HG03064 (cell line): ENCODE results near the gene CERS6.
A peak's percentile ranks its signal among the peaks of the same experiment; 100 is the strongest.
"Not testable (repeated sequence)": the region's sequence is repeated elsewhere in the genome, so short reads cannot be mapped to it uniquely, and the experiment has no call there.

ENCODE experiments used
- ATAC-seq: cut with Tn5 transposase; IDR thresholded peaks from one replicate; pipeline ENCODE4 v1.9.1; 2021; ENCODE audit warnings: low read depth; ENCODE audit not compliant: unreplicated experiment

Gene CERS6

GRCh38 chr2:168494190-168494711 is 38.2 kb downstream of the CERS6 start:
- ATAC-seq, result no peak

- ATAC-seq, result peak; percentile 88
Measured at GRCh38 chr2:168495524-168495923, 39.5 kb downstream of the CERS6 start.

DNA sequence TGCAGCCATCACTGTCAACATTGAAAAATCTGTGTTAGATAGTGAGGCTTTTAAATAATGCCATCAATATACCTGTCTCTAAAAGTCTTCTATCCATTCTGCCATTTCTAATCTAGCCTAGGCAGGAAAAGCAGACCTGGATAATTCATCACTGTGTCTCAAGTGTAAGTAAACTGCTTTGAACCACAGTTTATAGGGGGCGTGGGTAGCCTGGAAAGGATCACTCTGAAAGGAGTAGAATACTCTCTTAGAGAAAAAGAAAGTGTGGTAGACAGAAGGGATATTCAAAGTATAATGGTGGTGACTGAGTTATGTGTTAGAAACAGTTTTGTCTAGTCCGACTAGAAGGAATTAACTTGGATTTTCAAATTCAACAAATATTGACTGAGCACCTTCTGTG is 40.8 kb downstream of the CERS6 start:
- no peak for ATAC-seq

DNA sequence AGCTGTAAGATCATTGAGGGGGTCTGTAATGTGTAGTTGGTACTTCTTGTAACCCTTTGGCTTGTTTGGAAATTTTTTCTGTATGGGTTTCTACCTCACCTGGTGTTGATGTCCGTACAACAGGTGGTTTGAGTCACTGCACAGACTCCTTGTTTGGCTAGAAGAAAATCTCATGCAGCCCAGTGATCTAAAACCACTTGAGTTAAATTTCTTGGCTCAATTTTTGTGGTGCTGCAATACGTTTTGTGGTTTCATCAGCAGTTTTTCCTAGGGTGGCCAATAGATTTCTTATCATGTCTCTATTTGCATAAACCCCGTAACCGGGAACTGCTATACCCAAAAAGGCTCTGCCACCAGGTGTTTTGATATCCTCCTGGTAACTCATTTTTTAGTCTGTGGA is 43.4 kb downstream of the CERS6 start:
- ATAC-seq, result no peak

DNA sequence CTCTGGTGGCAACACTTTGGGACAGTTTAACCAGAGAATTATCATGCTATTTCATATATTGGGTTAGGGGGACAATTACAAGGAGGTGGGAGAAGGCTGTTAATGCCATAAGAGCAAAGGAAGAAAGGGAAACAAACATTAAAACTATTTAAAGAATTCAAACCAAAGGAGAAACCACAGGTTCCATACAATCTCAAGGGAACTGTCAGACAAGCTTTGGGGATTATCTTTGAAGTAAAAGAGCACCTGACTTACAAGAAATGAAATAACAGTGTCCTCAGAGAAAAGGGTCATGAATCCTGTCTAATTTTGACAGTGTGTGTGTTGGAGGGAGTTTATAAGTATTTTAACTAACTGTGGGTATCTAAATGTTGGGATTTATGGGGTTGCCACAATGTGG is 44.4 kb downstream of the CERS6 start:
- no peak for ATAC-seq

- ATAC-seq, result no peak
Measured at GRCh38 chr2:168501466-168502065, 45.5 kb downstream of the CERS6 start.

DNA sequence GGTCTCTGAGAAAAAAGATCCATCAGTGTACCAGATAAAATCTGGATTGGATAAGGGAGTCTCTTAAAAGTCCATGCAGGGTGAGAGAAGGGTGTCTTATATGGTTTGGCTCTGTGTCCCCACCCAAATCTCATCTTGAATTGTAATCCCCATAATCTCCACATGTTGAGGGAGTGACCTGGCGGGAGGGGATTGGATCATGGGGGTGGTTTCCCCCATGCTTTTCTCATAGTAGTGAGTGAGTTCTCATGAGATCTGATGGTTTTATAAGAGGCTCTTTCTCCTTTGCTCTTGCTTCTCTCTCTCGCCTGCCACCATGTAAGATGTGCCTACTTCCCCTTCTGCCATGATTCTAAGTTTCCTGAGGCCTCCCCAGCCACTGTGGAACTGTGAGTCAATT is 46.8 kb downstream of the CERS6 start:
- ATAC-seq, result not testable (repeated sequence)

DNA sequence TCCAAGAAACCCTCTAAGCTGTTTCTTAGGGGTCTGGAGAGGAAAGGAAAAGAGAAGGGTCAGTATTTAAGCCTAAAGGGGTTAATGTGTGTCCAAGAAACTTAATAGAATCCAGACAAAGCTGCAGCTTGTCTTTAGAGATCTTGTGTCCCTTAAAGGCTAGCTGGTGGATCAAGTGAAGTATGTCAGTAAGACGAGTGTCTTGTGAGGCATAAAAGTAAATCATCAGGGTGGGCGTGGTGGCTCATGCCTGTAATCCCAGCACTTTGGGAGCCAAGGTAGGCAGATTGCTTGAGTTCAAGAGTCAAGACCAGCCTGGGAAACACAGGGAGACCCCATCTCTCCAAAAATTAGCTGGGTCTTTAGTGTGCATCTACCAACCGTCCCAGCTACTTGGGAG is 47.8 kb downstream of the CERS6 start:
- ATAC-seq, result no peak

- ATAC-seq, result no peak
Measured at GRCh38 chr2:168504323-168504722, 48.3 kb downstream of the CERS6 start.

GRCh38 chr2:168510125-168510756 is 54.2 kb downstream of the CERS6 start:
- no peak for ATAC-seq

DNA sequence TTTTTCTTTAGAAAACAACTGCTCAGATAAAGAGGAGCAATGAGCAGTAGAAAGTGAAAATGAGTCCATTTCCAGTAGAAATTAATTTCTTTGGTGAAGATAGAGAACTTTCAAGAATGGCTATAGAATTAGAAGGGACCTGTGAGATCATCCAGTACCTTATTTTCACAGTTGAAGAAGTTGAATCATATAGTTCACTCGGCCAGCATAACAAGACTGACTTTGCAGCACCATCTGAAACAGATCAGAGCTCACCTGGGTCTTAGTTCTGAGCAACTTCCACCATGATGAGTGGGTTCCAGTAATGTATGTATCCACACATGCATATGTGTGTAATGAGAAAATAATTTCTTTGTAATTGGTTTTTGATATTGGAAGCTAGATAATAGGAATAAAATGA is 58.6 kb downstream of the CERS6 start:
- ATAC-seq, result no peak

DNA sequence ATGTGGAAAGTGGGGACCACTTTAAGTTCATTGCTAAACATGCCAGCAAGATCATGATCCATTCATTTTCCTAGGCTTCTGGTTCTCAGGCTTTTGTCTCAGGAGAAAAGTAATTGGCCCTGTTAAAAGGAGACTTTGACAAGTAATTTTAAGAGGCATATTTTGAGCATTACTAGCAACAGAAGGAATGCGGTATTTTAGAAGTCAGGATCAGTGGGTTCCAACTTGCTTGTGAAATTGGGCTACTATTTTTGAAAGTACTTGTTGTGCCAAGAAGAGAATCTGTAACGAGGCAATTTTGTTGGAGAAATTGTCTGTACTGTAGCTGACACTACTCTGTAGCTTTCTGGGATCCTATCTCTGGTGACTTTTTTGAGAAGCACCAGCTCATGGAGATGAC is 59.4 kb downstream of the CERS6 start:
- ATAC-seq, result no peak

GRCh38 chr2:168517816-168518215 is 61.7 kb downstream of the CERS6 start:
- no peak for ATAC-seq

DNA sequence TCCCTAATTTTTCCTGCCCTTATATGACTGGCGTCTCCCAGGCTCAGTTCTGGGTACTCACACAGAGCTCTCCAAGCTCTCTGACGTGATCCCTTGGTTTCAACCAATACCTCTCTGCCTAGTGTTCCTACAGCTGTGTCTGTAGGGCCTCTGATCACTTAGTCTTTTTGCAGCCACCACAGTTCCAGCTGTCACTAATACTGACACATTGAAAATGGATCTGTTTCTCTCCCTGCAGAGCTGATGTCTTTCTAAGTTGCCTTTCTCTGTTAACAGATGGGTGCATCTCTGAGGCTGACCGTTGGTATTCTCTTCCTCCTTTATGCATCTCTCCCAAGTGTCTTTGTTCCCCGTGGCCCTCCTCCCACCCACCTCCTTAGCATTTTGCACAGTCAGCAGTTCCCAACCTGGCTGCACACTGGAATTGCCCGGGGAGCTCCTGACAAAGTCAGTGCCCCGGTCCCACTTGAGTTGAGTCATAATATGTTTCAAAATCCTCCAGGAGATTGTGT is 62.5 kb downstream of the CERS6 start:
- peak; percentile 42 for ATAC-seq

DNA sequence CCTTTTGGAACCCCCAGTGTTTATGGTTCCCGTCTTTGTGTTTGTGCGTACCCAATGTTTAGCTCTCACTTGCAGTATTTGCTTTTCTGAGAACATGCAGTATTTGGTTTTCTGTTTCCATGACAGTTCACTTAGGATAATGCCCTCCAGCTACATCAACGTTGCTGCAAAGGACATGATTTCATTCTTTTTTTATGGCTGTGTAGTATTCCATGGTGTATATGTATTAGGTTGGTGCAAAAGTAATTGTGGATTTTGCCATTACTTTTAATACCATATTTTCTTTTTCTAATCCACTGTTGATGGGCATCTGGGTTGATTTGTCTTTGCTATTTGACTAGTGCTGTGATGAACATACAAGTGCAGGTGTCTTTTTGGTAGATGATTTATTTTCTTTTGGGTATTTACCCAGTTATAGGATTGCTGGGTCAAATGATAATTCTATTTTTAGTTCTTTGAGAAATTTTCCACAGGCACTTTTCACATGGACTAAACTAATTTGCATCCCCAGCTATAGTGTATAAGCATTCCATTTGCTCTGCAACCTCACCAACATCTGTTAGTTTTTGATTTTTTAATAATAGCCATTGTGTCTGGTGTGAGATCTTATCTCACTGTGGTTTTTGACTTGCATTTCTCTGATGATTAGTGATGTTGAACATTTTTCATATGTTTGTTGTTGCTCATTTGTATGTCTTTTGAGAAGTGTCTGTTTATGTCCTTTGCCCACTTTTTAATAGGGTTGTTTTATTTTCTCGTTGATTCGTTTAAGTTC is 63.6 kb downstream of the CERS6 start:
- no peak for ATAC-seq

DNA sequence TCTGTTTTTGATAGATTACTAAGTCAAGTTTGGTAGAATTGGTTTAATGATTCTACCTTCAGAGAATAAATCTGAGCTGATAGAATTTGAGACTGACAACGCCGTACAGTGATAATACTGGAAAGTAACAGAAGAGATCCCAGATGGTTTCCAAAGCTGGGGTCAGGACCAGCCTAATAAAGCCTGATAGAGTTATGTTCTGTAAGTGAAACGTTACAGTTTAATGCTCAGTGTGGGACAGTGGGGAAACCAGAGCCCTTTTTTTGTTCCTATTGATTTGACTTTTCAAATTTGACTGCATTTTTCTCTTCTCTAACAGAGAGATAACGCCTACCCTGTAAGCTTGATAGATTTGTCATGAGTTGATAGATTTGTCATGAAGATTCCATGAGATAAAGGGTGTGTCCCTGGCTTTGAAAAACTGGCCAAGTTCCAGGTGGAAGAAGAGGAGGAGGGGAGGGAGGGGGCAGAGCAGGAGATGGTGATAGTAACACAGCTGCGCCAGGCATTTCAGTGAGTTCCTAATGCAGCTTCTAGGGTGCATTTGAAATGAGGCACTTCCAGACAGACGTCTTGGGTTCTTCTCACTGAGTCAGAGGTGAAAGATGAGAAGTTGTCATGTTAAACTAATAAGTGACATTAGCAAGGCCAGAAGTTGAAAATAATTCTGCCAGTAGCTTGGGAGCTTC is 65.1 kb downstream of the CERS6 start:
- no peak for ATAC-seq

DNA sequence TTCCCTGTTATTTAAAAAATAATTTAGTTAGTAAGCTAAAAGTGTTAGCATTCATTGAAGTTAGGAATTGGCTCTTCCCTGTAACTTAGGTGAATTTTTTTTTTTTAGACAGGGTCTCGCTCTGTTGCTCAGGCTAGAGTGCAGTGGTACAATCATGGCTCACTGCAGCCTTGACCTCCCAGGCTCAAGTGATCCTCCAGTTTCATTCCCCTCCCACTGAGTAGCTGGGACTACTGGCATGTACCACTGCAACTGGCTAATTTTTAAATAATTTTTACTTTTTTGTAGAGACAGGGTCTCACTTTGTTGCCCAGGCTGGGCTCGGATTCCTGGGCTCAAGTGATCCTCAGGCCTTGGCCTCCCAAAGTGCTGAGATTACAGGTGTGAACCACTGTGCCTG is 66.4 kb downstream of the CERS6 start:
- ATAC-seq, result no peak

DNA sequence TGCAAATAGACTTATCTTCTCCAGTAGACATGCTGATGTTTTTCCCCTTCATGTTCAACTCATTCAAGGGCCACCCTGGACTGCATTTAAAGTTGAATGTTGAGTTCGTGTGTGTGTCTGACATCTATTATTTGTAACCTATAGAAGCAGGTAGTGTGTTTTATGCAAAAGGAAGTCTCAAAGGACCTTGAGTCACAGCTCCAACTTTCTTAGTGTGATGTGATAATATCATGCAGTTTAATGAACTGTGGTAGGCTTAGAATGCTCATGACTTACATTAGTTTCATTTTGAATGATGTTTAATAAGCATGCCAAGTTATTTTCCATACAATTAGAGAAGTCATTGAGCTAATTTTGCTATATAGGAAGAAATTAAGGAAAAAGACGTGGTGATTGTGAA is 67.9 kb downstream of the CERS6 start:
- ATAC-seq, result no peak

DNA sequence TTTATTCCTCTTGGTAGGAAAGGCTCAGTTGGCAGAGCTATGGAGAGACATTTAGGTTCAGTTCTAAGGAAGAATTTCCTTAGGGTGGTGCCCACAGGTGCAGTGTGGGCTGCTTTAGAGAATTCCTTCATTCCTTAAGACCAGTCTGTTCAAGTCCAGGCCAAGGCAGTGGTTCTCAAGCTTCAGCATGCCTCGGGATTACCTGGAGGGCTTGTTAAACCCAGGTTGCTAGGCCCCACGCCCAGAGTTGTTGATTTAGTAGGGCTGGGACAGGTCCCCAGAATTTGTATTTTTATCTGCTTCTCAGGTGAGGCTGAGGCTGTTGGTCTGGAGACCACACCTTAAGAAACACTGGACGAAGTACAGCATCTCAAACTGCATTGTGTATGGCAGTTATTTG is 68.9 kb downstream of the CERS6 start:
- ATAC-seq, result no peak

- no peak for ATAC-seq
Measured at GRCh38 chr2:168525716-168526446, 69.8 kb downstream of the CERS6 start.
